Mesendoderm (in vitro differentiated cells): ENCODE measurements around the gene SRPX2.
"Not testable (repeated sequence)": the region's sequence is repeated elsewhere in the genome, so short reads cannot be mapped to it uniquely, and the experiment has no call there.

Experiments used
- DNase-seq: peaks from one replicate; pipeline ENCODE4 v3.0.0; 2013
- H2AK5ac ChIP-seq: 2 replicates; pipeline ENCODE4 v1.6.1; 2013; ENCODE audit warnings: low read length, inconsistent platforms
- H2BK120ac ChIP-seq: 2 replicates; pipeline ENCODE4 v1.6.1; 2013; ENCODE audit warnings: low read depth, mild to moderate bottlenecking, low read length, moderate library complexity, mixed read lengths
- H2BK15ac ChIP-seq: replicated peaks from 2 replicates; pipeline ENCODE4 v1.6.1; 2013; ENCODE audit warnings: low read depth, mild to moderate bottlenecking, moderate library complexity
- H2BK5ac ChIP-seq: 2 replicates; pipeline ENCODE4 v1.6.1; 2013; ENCODE audit warnings: low read length, inconsistent platforms
- H3K18ac ChIP-seq: 2 replicates; pipeline ENCODE4 v1.6.1; 2013; ENCODE audit warnings: mild to moderate bottlenecking, low read length, mixed read lengths
- H3K23ac ChIP-seq: one replicate; pipeline ENCODE4 v1.6.1; 2013; ENCODE audit warnings: low read length
- H3K27ac ChIP-seq: 2 replicates; pipeline ENCODE4 v1.5.1; 2013; ENCODE audit warnings: low read depth, mild to moderate bottlenecking, inconsistent platforms, low read length, moderate library complexity
- H3K27me3 ChIP-seq: 2 replicates; pipeline ENCODE4 v1.6.1; 2013; ENCODE audit warnings: low read length, control low read depth, mild to moderate bottlenecking, inconsistent platforms; ENCODE audit not compliant: insufficient read depth, poor library complexity
- H3K36me3 ChIP-seq: 2 replicates; pipeline ENCODE4 v1.6.1; 2013; ENCODE audit warnings: low read length, inconsistent platforms; ENCODE audit not compliant: control insufficient read depth, insufficient read depth
- H3K4ac ChIP-seq: one replicate; pipeline ENCODE4 v1.6.1; 2013; ENCODE audit warnings: low read depth, mild to moderate bottlenecking, low read length, moderate library complexity
- H3K4me1 ChIP-seq: 2 replicates; pipeline ENCODE4 v1.6.1; 2013; ENCODE audit warnings: low read depth, low read length, inconsistent platforms; ENCODE audit not compliant: control insufficient read depth
- H3K4me2 ChIP-seq: 2 replicates; pipeline ENCODE4 v1.6.1; 2013; ENCODE audit warnings: low read length
- H3K4me3 ChIP-seq: 2 replicates; pipeline ENCODE4 v1.5.1; 2013; ENCODE audit warnings: mild to moderate bottlenecking, low read length
- H3K56ac ChIP-seq: one replicate; pipeline ENCODE4 v1.6.1; 2013; ENCODE audit warnings: low read length
- H3K79me1 ChIP-seq: 2 replicates; pipeline ENCODE4 v1.6.1; 2013; ENCODE audit warnings: low read length, inconsistent platforms
- H3K79me2 ChIP-seq: 2 replicates; pipeline ENCODE4 v1.6.1; 2013; ENCODE audit warnings: mild to moderate bottlenecking, low read length; ENCODE audit not compliant: control insufficient read depth, insufficient read depth
- H3K9ac ChIP-seq: 2 replicates; pipeline ENCODE4 v1.6.1; 2013; ENCODE audit warnings: low read length, inconsistent platforms
- H4K5ac ChIP-seq: one replicate; pipeline ENCODE4 v1.6.1; 2013; ENCODE audit warnings: low read length
- H4K8ac ChIP-seq: one replicate; pipeline ENCODE4 v1.6.1; 2013; ENCODE audit warnings: low read depth, mild to moderate bottlenecking, control low read depth, low read length, moderate library complexity
- WGBS: extraction: QIAGEN DNeasy Blood & Tissue Kit; methylation state at CpG from one replicate; pipeline ENCODE4 v1.1.7; 2013; ENCODE audit warnings: low lambda C conversion rate, missing lambda C conversion rate; ENCODE audit not compliant: insufficient coverage; ENCODE audit errors: extremely low coverage; 5-methylcytosine and 5-hydroxymethylcytosine counted together

SRPX2 gene

GRCh38 chrX:100717363-100717762, 73.4 kb downstream of the SRPX2 start:
- WGBS: no CpG with 5 or more reads among the region's 8 CpGs

GRCh38 chrX:100719139-100719538, 75.1 kb downstream of the SRPX2 start:
- no peak overlapping the region for H3K56ac ChIP-seq

More at GRCh38 chrX:100717363-100717762, 73.4 kb downstream of the SRPX2 start:
- no peak overlapping the region for H3K4me2 ChIP-seq
- no peak overlapping the region for H2BK5ac ChIP-seq
- H3K79me1 ChIP-seq: no peaks in the 10 kb centered on the region
- H3K4me3 ChIP-seq: no peak overlapping the region
- no peak overlapping the region for H3K18ac ChIP-seq
- no peak overlapping the region for H2AK5ac ChIP-seq
- no peaks in the 10 kb centered on the region for H3K36me3 ChIP-seq
- H3K27me3 ChIP-seq: no peaks in the 10 kb centered on the region
- no peak overlapping the region for H3K27ac ChIP-seq
- no peaks in the 10 kb centered on the region for H3K4me1 ChIP-seq
- H3K23ac ChIP-seq: no peak overlapping the region
- H3K9ac ChIP-seq: no peak overlapping the region
- H3K56ac ChIP-seq: no peak overlapping the region
- H3K79me2 ChIP-seq: no peaks in the 10 kb centered on the region
- H2BK15ac ChIP-seq: no peak overlapping the region
- no peak for DNase-seq
- H4K5ac ChIP-seq: no peak overlapping the region
- no peak overlapping the region for H2BK120ac ChIP-seq
- H4K8ac ChIP-seq: no peak overlapping the region
- no peak overlapping the region for H3K4ac ChIP-seq

GRCh38 chrX:100720301-100720700, 76.3 kb downstream of the SRPX2 start:
- Histone ChIP-seq H3K79me1 (no peaks in the 10 kb centered on the region), H3K4ac (no peak overlapping the region), H3K79me2 (no peaks in the 10 kb centered on the region), H2BK120ac (no peak overlapping the region), H3K4me2 (no peak overlapping the region), H2BK15ac (no peak overlapping the region), H3K4me1 (no peaks in the 10 kb centered on the region), H3K18ac (no peak overlapping the region), H2AK5ac (no peak overlapping the region), H3K56ac (no peak overlapping the region), H3K27ac (no peak overlapping the region), H4K5ac (no peak overlapping the region), H3K27me3 (no peaks in the 10 kb centered on the region), H3K23ac (no peak overlapping the region), H4K8ac (no peak overlapping the region), H2BK5ac (no peak overlapping the region), H3K9ac (no peak overlapping the region), H3K4me3 (no peak overlapping the region), H3K36me3 (no peaks in the 10 kb centered on the region)
- DNase-seq: peak; percentile 2
- no CpG with 5 or more reads among the region's 2 CpGs for WGBS

More at GRCh38 chrX:100719139-100719538, 75.1 kb downstream of the SRPX2 start:
- Histone ChIP-seq H3K79me1 (no peaks in the 10 kb centered on the region), H3K4me1 (no peaks in the 10 kb centered on the region), H2AK5ac (no peak overlapping the region), H3K4ac (no peak overlapping the region), H3K4me2 (no peak overlapping the region), H2BK15ac (no peak overlapping the region), H3K36me3 (no peaks in the 10 kb centered on the region), H3K27ac (no peak overlapping the region), H3K23ac (no peak overlapping the region), H3K9ac (no peak overlapping the region), H3K18ac (no peak overlapping the region), H3K4me3 (no peak overlapping the region), H4K8ac (no peak overlapping the region), H3K27me3 (no peaks in the 10 kb centered on the region), H3K79me2 (no peaks in the 10 kb centered on the region), H2BK120ac (no peak overlapping the region), H4K5ac (no peak overlapping the region), H2BK5ac (no peak overlapping the region)
- DNase-seq: no peak
- WGBS: no CpG with 5 or more reads among the region's 2 CpGs

GRCh38 chrX:100721328-100721727, 77.3 kb downstream of the SRPX2 start:
- Histone ChIP-seq H3K27ac (no peak overlapping the region), H2AK5ac (no peak overlapping the region), H2BK15ac (no peak overlapping the region), H3K4me2 (no peak overlapping the region), H2BK5ac (no peak overlapping the region), H3K79me2 (no peaks in the 10 kb centered on the region), H3K4ac (no peak overlapping the region), H2BK120ac (no peak overlapping the region), H4K5ac (no peak overlapping the region), H3K27me3 (no peaks in the 10 kb centered on the region), H3K36me3 (no peaks in the 10 kb centered on the region), H3K4me3 (no peak overlapping the region), H3K9ac (no peak overlapping the region), H3K4me1 (no peaks in the 10 kb centered on the region), H3K18ac (no peak overlapping the region), H4K8ac (no peak overlapping the region), H3K23ac (no peak overlapping the region), H3K56ac (no peak overlapping the region), H3K79me1 (no peaks in the 10 kb centered on the region)
- no peak for DNase-seq

- not testable (repeated sequence) for H3K27me3 ChIP-seq, H3K4me3 ChIP-seq, H3K56ac ChIP-seq, H2BK15ac ChIP-seq, H2AK5ac ChIP-seq, H3K23ac ChIP-seq, H4K8ac ChIP-seq, DNase-seq, H3K79me2 ChIP-seq, H3K36me3 ChIP-seq, H2BK120ac ChIP-seq, H3K18ac ChIP-seq, H3K4me2 ChIP-seq, H3K27ac ChIP-seq, H2BK5ac ChIP-seq, H4K5ac ChIP-seq, H3K4ac ChIP-seq, H3K4me1 ChIP-seq, H3K9ac ChIP-seq, H3K79me1 ChIP-seq
- no CpG with 5 or more reads among the region's 30 CpGs for WGBS
These were observed 80.0 kb downstream of the SRPX2 start for GRCh38 chrX:100724006-100724405.
